AML-193 (cell line): ENCODE data around the gene TF.

Experiments used
- DNase-seq, 2 experiments: peaks; one replicate each; lab custom pipeline; 2025; lab: John Stamatoyannopoulos, UW

TF gene

DNA sequence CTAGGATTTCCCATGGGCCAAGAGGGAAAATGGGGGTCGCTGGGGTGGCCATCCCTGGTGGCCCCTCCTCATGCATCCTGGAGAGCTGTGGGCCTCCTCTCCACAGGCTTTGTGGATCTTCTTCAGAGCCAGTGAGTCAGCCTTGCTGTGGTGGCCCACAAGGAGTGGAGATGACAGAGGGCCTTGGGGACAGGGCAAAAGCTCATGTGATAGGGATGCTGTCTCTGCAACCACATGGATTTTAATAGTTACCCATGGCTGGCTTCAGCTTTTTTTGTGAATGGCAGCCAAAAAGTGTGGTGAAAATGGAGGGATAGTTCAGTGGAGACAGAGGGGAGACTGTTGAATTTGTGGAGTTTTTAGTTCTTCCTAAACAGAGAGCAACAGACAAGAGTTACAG, 1.2 kb downstream of the TF start:
- DNase-seq, result no peak

DNA sequence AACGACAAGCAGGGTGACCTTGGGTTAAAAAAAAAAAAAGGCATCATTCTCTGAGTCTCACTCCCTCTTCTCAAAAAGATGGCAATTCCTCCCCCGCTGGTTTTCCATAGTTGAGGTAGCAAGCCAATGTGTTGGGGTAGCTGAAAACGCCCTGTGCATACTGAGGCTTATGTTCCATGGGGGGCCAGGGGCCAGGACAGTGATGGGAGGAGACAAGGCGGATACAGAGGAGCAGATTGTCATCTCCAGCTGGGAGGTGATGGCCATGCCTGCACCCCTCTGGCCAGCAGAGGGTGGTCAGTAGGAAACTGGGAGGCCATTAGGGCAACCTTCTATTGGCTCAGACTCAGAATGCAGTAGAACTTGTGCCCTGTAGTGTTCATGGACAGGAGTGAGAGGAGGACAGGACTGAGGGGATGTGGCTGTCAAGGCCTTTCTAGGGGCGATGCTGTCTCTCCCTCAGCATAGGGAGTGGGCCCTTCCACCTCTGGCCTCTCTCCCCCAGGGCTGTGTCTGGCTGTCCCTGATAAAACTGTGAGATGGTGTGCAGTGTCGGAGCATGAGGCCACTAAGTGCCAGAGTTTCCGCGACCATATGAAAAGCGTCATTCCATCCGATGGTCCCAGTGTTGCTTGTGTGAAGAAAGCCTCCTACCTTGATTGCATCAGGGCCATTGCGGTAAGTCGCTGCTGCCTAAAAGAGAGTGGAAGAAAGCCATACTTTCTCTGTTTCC, 1.9 kb downstream of the TF start:
- DNase-seq, result no peak

DNA sequence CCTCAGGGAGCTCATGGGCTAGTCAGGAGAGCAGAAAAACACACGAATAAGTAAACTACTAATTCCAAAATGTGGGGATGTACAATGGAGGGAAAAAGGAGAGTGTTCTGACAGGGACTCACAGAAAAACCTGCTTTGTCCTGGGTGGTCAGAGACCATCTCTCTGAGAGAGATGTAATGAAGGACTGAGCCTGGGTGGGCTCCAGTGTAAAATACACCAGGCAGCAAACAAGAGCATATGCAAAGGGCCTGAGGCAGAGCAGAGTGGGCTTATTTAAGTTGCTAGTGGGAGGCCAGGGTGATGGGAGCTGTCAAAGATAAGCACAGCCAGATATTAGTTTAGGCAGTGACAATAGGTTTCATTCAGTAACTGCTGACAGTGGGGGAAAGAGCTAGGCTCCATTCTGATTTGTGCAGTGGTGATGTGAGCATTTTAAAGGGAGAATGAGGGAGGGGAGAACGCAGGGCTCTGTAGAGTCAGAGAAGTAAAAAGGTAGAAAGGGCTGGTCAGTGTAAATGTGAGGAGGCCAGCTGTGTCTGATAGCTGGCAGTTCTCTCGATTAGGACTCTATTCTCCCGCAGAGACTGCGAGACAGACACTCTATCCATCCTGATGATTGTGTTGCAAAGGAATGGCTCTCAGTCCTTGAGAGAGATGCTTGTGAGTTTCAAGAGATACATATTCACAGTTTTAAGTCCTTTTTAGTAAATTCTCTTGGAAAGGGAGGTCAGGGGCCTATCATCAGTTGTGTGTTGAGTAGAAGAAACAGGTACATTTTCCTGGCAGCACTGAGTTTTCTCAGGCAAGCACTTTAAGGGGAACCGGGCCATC, 3.5 kb downstream of the TF start:
- DNase-seq, result no peak

DNA sequence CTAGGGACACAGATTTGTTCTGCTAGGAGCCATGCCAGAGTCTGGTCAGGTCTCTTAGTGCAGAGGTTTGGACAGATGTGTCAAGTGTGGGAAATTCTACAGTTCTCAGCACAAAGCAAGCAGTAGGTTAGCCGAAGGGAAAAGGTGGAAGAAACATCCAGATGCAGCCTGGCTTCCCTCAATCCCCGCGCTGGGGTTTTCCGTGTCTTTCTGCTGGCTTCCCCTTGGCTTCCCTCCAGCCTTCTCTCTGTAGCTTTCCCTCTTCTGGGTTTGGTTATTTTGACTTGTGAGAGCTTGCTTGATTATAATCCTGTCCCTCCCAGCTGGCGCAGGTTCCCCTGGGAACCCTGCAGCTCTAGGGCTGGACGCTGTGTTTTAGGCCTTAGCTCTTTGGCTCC, 4.1 kb downstream of the TF start:
- DNase-seq, result no peak

DNA sequence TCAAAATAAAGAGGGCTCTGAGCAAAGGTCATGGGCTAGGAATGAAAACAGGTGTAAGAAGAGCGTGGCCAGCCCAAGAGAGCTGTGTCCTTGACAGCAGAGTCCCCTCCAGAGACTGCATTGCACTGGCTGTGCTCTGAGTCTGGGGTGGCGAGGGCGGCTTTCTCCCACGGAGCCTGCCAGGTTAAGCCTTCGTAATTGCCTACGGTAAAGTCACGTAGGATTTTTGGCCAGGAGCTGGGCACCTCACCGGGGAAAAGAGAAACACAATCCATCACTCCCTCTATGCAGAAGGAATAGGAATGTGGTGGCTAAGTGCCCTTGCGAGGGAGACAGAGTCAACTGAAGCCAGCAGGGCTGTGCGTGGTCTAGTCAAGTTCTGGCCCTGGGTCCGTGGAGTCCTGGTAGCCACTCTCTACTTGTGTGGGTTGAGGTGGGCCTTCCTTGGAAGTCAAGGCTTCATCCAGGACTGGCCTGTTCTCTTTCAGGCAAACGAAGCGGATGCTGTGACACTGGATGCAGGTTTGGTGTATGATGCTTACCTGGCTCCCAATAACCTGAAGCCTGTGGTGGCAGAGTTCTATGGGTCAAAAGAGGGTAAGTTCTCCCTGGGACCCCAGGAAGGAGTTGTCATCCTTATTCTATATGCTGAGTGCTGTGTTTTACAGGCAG, 7.0 kb downstream of the TF start:
- no peak for DNase-seq

DNA sequence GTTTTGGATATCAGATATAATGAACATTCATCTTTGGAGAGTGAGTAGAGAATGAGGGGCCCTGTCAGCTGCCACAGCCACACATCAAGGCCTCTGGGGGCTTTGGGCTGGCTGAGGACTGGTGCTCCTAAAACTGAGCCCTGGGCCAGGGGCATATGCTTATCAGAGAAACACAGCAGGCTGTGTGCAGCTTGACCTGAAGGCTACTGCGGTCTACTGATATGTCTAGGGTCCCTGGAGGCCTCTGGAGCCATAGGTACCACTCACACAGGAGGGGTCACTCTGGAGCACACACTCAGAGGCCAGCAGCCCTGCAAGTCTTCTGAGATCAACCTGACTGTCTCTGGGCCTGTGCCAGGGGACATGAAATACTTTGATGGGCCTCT, 7.6 kb downstream of the TF start:
- DNase-seq, result no peak

DNA sequence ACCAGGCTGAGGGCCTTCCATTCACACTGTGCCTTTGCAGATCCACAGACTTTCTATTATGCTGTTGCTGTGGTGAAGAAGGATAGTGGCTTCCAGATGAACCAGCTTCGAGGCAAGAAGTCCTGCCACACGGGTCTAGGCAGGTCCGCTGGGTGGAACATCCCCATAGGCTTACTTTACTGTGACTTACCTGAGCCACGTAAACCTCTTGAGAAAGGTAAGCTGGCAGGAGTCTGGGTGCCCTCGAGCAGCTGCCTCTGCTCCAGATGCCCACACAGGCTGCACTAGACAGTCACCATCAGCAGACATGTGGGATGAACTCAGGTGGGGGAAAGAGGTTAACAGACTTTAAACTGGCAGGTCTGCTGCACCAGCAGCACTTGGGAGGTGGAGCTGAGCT, 8.3 kb downstream of the TF start:
- no peak for DNase-seq

DNA sequence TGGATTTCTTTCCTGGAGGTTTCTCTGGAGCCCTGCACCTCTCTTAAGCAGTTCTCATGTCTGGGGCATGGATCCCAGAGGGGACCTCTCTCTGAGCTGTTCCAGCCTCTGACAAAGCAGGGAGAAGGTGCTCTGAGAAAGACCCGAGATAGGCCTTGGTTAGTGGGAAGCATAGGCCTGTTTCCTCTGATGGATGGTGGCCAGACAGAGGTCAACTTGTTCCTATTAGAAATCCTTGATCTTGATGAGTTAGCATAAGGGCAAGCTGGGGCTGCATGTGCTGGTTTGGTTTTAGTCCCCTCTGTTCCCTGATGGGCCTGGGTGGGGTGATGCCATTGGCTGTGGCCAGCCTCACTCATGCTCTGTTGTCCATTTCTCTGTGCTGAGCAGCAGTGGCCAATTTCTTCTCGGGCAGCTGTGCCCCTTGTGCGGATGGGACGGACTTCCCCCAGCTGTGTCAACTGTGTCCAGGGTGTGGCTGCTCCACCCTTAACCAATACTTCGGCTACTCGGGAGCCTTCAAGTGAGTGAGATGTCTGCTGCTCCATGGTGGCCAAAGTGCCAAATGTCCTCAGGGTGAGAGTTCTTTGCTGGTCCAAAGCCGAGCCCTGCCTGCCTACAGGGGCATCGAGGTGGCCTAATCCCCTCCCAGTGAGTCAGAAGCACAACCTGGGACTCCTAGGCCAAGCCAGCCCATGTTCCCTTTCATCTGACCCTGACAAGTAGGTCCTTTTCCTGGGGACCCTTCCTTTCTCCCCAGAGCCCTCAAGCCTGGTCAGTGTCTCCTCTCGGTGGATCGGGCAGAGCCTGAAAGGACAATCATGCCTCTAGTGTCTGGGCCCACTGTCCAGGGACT, 9.0 kb downstream of the TF start:
- no peak for DNase-seq

DNA sequence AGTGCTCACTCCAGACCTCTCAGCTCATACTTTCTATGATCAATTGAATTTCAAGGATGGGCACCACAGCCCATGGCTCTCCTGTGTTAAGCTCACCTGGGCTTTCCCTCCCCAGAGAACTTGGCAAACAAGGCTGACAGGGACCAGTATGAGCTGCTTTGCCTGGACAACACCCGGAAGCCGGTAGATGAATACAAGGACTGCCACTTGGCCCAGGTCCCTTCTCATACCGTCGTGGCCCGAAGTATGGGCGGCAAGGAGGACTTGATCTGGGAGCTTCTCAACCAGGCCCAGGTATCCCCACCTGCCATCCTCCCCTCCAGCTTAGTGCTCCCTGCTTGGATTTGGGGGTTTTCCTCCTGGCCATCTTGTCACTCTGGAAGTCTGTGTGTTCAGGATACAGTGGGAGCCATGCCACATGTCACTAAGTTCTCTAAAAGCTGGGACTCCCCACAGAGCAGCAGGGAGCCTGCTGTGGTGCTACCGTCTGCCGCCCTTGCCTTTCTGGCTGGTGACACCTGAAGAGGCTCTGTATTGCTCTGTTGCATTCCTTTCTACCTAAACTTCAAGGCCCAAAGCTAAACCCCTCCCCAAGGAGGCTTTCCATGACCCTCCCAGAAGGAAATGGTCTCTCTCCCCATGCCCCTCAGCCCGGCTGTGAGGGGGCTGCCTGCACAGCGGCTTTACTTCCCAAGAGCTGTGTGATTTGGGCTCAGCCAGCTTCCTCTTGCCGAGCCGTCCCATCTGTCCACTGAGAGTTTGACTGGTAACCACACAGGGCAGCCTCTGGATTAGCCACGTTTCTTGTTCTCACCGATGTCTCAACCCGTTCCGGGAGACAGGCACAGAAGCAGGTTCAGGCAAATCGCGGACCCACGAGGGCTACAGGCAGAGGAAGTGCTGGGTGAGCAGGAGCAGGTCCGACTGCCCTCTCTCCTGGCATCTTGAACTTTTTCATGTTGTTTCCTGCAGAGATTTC, 10.8 kb downstream of the TF start:
- no peak for DNase-seq

DNA sequence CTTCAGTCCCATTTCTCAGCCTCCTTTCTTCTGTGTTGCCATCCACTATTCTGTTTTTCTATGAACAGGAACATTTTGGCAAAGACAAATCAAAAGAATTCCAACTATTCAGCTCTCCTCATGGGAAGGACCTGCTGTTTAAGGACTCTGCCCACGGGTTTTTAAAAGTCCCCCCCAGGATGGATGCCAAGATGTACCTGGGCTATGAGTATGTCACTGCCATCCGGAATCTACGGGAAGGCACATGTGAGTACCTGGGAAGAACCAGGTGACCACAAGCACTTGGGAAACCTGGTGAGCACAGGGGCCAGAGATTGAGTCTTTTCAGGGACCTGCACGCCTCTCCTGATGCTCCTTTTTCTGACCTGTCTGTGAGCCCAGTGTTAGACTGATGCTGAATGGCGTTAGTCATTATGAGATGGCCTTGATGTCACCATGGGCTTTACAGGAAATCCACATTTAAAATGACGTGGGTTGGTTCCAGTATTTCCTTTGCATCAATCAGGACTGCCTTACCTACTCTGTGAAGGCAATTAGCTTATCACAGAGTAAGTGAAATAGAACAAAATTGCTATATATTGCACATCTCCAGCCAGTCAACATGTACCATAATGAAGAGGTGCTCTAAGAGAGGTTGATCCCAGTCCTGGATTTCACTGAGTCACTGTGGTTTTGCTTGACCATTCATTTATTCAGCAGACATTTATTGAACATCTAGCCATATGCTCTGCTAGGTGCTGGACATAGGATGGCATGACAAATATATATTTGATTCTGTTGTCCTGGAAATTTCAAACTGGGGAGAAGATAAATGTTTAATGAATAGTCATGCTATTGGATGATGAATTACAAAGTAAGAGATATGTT, 11.7 kb downstream of the TF start:
- DNase-seq, result no peak

DNA sequence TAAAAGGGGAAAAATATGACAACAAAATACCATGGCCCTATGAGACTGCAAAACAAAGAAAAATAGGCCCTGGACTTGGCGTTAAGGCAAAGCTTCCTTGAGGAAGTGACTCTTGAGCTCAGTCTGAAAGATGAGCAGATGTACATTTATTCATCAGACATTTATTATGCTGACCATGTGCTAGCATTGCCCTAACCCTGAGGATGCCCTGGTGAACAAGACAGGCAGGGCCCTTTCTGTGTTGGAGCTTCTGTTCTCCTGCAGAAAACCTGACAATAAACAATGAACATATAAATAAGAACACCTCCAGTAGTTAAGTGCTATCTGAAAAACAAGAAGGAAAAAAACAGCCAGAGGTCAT, 12.4 kb downstream of the TF start:
- no peak for DNase-seq

DNA sequence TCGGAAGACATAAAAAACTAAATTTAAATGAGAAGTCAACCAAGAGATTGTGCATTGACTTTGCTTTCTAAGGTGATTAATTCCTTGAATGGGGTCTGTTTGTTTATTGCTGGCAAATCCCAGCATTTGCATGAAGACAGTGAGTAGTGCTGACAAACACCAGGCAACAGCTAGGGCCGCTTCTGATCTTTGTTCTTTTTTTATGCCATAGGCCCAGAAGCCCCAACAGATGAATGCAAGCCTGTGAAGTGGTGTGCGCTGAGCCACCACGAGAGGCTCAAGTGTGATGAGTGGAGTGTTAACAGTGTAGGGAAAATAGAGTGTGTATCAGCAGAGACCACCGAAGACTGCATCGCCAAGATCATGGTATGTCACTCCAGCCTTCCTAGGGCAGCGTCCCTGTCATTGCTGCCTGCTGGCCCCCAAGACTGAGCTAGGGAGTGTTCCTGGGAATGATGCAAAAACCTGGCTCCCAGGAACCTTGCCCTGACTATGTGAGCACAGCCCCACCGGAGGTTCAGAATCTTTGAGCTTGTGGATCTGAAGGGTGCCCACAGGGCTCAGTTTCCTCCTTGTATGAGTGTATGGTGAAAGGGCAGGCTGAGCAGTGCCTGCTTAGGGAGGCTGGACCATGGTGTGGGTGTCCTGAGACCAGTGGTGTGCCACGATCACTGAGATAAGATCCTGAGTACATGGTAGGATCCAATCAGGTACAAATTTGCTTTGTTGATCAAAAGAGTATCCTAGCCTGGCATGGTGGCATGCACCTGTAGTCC, 13.0 kb downstream of the TF start:
- DNase-seq, result no peak

DNA sequence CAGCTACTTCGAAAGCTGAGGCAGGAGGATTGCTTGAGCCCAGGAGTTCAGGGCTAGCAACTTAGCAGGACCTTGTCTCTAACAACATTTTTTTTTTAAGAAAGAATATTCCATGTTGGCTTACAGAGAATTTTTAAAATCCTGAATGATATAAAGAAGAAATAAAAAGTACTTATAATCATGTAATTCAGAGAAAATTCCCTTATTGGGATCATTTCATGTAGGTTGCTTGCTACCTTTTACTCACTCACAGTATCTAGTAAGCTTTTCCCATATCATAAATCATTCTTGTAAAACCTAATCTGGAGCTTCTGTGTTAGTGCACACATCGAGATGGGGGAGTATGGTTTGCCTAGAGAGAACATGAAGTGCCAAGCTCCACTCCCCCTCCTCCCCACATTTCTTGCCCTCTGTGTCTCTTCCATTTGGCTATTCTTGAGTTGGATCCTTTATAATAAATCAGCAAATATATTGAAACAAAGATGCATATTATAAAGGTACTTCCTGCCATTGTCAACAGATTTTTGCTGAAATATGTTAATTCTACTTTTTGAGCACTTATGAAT, 13.6 kb downstream of the TF start:
- no peak for DNase-seq

DNA sequence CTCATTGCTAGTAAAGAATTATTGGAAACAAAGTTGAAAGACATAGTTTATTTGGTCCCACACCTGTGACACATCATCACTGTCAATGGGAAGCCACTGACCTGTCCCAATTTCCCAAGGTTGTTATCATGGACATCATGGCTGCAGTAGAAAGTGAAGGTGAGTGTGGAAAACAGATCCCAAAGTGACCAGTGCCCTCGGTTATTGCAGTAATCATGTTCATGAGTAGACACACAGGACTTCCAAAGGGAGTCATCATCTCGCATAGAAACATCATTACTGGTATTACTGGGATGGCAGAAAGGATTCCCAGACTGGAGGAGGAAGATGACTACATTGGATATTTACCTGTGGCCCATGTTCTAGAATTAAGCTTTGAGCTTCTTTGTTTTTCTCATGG, 14.7 kb downstream of the TF start:
- no peak for DNase-seq

DNA sequence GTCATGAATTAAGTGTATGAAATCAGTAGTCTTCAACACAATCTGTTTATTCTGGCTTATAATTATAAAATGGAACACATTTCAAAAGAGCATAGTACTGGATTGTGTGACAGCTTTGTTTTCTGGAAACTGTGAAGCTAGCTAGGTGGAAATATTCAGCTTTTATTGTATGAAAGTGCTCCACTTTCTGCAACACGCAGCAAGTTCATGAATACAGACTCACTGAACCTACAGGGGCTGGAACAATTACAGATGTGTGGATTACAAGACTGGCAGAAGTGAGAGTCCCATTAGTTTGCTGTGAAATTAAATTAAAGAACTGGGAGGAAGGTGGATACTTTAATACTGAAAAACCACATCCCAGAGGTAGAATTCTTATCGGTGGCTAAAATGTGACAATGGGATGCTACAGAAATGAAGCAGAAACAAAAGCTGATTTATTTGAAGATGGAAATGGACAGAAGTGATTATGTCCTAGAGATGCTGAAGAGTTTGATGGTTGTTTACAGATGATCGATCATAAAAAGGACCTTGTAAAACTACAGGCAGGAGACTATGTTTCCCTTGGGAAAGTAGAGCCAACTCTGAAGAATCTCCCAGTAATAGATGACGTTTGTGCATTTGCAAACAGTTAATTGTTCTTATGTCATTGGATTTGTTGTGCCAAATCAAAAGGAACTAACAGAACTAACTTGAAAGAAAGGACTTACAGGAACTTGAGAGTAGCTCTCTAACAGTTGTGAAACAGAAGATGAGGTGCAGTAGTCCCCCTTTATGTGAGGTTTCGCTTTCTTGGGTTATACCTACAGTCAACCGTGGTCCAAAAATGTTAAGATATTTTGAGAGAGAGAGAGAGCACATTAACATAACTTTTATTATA, 15.7 kb downstream of the TF start:
- no peak for DNase-seq

DNA sequence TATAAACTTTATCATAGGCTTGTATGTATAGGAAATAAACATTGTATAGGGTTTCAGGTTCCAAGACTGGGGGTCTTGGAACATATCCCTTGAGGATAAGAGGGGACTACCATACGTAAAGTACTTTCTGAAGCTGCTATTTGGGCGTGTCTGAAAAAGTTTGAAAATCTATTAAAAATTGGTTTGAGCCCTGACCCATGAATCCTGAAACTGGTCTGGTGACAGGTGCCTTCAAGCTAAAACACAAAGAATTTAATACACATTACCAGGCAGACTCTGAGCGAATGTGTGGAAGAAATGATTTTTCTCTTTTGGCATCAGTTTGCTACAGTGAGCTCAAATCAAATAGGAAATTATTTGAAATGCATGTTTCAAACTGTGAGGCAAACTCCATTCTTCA, 16.3 kb downstream of the TF start:
- DNase-seq, result no peak

DNA sequence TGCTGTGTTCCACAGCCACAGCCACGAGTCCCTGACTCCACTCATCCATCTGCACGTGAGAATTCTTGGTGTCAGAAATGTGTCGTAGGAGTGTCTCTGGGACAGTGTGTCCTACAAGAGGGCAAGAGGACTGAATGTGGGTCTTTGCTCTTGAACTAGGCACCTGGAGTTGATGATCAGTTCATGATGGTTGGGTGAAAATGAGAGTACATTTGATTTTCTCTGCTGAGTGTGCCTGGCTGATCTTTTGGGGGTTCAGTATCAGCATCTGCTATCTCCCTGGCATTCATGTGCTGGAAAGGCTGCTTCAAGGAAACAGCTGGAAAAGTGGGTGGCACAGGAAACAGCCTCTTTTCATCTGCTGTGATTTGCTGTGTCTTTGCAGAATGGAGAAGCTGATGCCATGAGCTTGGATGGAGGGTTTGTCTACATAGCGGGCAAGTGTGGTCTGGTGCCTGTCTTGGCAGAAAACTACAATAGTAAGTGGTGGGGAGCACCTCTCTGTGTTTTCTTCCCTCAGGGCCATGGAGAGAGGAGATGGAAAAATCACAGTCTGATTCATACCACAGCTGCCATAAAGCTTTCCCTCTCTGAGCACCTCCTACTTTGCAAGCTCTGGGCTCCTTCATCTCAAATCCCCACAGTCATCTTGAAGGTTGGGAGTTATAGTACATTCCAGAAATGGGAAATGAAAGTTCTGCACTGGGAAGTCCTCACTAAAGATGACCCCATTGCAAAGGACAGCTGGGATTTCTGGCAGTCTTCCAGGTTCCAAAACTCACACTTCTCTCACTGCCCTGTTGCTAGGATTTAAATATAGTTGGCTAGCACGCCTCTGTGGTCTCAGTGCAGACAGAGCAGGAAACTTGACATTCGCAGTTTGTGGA, 17.8 kb downstream of the TF start:
- DNase-seq, result no peak
